SK-N-SH treated with all-trans-retinoic acid at 6 μM for 48 hours (cell line): ENCODE data around the gene HERC2.

Experiments used
- CSDC2 ChIP-seq: fragments of 250-450 bp; sonication (Bioruptor Pico); IDR thresholded peaks from 2 replicates; pipeline ENCODE4 v1.5.0; 2020; ENCODE audit warnings: mild to moderate bottlenecking, moderate library complexity
- OSR1 ChIP-seq: fragments of 250-450 bp; sonication (Bioruptor Pico); IDR thresholded peaks from 2 replicates; pipeline ENCODE4 v1.8.0; 2022; ENCODE audit warnings: moderate library complexity, mild to moderate bottlenecking, inconsistent platforms
- TCF4 ChIP-seq: fragments of 250-450 bp; sonication (Bioruptor Pico); IDR thresholded peaks from 2 replicates; pipeline ENCODE4 v1.8.0; 2021; ENCODE audit warnings: mild to moderate bottlenecking, moderate library complexity, borderline replicate concordance
- TOX ChIP-seq: fragments of 250-450 bp; sonication (Bioruptor Pico); IDR thresholded peaks from 2 replicates; pipeline ENCODE4 v1.8.0; 2021; ENCODE audit warnings: mild to moderate bottlenecking, moderate library complexity, borderline replicate concordance
- ZFP30 ChIP-seq: fragments of 450-650 bp; formaldehyde crosslinking; IDR thresholded peaks from 2 replicates; pipeline ENCODE4 v1.5.0; 2022; ENCODE audit warnings: mild to moderate bottlenecking, moderate library complexity
- ZNF565 ChIP-seq: fragments of 450-650 bp; formaldehyde crosslinking; conservative IDR thresholded peaks from 2 replicates; pipeline ENCODE4 v1.5.0; 2020; ENCODE audit warnings: low read depth, mild to moderate bottlenecking, moderate library complexity
- TF ChIP-seq, protein P1 (sequence below): fragments of 250-450 bp; sonication (Bioruptor Pico); IDR thresholded peaks from 2 replicates; pipeline ENCODE4 v1.5.1; 2021; ENCODE audit warnings: mild to moderate bottlenecking, moderate library complexity
- TF ChIP-seq, protein P2 (sequence below): fragments of 250-450 bp; sonication (Bioruptor Pico); IDR thresholded peaks from 2 replicates; pipeline ENCODE4 v1.8.0; 2020; ENCODE audit warnings: mild to moderate bottlenecking, moderate library complexity, borderline replicate concordance
- TF ChIP-seq, protein P3 (sequence below): fragments of 250-450 bp; sonication (Bioruptor Pico); IDR thresholded peaks from 2 replicates; pipeline ENCODE4 v1.5.0; 2020; ENCODE audit warnings: mild to moderate bottlenecking, moderate library complexity

DNA sequence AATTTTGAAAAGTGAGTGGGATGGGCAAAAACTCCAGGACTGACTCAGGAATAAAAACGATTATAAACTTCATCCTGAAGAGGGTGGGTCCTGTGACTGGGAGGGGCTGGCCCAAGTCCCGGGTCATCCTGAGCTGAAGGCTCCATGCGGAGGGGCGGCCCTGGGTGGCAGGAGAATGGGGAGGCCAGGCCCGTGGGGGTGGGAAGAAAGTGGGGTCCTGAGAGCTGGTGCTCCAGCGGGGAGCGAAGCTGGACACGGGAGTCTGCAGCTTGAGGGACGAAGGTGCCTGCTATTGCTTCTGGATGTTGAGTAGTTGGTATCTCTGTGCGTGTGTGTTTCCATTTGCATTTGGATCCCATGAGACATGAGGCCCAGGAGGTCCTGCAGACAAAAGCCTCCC, 218.1 kb downstream of the HERC2 start:
- no peak for TF ChIP-seq ZFP30 (CRISPR knock-in tag)
- no peak for TF ChIP-seq CSDC2
- TF ChIP-seq, protein P1, sequence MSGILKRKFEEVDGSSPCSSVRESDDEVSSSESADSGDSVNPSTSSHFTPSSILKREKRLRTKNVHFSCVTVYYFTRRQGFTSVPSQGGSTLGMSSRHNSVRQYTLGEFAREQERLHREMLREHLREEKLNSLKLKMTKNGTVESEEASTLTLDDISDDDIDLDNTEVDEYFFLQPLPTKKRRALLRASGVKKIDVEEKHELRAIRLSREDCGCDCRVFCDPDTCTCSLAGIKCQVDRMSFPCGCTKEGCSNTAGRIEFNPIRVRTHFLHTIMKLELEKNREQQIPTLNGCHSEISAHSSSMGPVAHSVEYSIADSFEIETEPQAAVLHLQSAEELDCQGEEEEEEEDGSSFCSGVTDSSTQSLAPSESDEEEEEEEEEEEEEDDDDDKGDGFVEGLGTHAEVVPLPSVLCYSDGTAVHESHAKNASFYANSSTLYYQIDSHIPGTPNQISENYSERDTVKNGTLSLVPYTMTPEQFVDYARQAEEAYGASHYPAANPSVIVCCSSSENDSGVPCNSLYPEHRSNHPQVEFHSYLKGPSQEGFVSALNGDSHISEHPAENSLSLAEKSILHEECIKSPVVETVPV (CRISPR knock-in tag), result no peak
- TF ChIP-seq, protein P2, sequence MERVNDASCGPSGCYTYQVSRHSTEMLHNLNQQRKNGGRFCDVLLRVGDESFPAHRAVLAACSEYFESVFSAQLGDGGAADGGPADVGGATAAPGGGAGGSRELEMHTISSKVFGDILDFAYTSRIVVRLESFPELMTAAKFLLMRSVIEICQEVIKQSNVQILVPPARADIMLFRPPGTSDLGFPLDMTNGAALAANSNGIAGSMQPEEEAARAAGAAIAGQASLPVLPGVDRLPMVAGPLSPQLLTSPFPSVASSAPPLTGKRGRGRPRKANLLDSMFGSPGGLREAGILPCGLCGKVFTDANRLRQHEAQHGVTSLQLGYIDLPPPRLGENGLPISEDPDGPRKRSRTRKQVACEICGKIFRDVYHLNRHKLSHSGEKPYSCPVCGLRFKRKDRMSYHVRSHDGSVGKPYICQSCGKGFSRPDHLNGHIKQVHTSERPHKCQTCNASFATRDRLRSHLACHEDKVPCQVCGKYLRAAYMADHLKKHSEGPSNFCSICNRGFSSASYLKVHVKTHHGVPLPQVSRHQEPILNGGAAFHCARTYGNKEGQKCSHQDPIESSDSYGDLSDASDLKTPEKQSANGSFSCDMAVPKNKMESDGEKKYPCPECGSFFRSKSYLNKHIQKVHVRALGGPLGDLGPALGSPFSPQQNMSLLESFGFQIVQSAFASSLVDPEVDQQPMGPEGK (CRISPR knock-in tag), result no peak
- no peak for TF ChIP-seq OSR1 (CRISPR knock-in tag)
- no peak for TF ChIP-seq ZNF565
- TF ChIP-seq TOX (CRISPR knock-in tag), result no peak
- no peak for TF ChIP-seq TCF4 (CRISPR knock-in tag)
- TF ChIP-seq, protein P3, sequence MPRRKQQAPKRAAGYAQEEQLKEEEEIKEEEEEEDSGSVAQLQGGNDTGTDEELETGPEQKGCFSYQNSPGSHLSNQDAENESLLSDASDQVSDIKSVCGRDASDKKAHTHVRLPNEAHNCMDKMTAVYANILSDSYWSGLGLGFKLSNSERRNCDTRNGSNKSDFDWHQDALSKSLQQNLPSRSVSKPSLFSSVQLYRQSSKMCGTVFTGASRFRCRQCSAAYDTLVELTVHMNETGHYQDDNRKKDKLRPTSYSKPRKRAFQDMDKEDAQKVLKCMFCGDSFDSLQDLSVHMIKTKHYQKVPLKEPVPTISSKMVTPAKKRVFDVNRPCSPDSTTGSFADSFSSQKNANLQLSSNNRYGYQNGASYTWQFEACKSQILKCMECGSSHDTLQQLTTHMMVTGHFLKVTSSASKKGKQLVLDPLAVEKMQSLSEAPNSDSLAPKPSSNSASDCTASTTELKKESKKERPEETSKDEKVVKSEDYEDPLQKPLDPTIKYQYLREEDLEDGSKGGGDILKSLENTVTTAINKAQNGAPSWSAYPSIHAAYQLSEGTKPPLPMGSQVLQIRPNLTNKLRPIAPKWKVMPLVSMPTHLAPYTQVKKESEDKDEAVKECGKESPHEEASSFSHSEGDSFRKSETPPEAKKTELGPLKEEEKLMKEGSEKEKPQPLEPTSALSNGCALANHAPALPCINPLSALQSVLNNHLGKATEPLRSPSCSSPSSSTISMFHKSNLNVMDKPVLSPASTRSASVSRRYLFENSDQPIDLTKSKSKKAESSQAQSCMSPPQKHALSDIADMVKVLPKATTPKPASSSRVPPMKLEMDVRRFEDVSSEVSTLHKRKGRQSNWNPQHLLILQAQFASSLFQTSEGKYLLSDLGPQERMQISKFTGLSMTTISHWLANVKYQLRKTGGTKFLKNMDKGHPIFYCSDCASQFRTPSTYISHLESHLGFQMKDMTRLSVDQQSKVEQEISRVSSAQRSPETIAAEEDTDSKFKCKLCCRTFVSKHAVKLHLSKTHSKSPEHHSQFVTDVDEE (CRISPR knock-in tag), result no peak
